OCI-LY3 (cell line): ENCODE data around the gene STAT5A.

Experiments
- CTCF ChIP-seq: fragments of 200-600, 300-600 bp; sonication (generic); IDR thresholded peaks from 2 replicates; pipeline ENCODE4 v1.5.1; 2014; ENCODE audit warnings: antibody characterized with exemption, low read length, low read depth
- EZH2phosphoT487 ChIP-seq: fragments of 200-600 bp; shearing (Covaris generic); IDR thresholded peaks from 2 replicates; pipeline ENCODE4 v1.6.1; 2018; ENCODE audit warnings: antibody characterized with exemption, mixed run types, low read depth

- no peak for TF ChIP-seq CTCF
- no peak for TF ChIP-seq EZH2phosphoT487
These were observed 46.4 kb downstream of the STAT5A start for GRCh38 chr17:42334677-42335076.
